Dedifferentiated amniotic fluid mesenchymal stem cell (primary cell): Measurements from ENCODE around the gene IGF1R.
A peak's percentile ranks its signal among the peaks of the same experiment; 100 is the strongest.
"Not testable (repeated sequence)": the region's sequence is repeated elsewhere in the genome, so short reads cannot be mapped to it uniquely, and the experiment has no call there.

ENCODE experiments used
- DNase-seq: peaks from one replicate; pipeline ENCODE4 v3.0.0-alpha.2; 2016; ENCODE audit errors: extremely low spot score

The IGF1R gene

DNA sequence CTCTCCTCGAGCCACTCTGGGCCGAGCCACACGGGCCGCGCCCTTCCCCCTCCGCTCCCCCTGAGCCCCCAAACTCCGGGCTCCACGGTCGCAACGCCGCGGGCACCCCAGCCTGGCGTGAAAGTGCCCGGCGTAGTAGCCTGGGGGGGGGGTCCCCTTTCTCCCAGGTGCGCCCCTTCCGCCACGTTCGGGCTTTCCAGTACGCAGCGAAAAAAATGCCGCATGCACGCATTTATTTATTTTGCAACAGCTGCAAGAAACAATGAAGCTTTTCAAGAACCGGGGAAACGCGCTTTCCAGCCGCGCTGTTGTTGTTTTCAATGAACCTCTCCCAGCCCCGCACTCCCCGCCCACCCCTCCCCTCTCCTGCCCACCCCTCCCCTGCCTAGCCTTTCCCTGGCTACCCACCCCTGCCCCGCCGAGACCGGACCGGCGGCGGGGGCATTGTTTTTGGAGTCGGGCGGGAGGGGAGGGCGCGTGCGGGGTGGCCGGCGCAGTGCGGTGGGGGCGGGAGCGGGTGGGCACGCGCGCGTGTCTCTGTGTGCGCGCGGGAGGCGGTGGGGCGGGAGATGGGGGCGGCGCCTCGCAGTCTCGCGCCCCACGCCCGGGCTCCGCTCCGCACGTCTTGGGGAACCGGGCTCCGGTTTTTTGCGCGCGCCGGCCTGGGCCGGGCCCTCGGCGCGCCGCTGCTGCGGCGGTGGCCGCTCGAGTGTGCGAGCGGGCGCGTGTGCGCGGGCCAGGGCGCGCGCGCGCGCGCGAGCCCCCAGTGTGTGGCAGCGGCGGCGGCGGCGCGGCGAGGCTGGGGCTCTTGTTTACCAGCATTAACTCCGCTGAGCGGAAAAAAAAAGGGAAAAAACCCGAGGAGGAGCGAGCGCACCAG lies at the start of gene IGF1R:
TSS of gene IGF1R (plus strand) at position 766 of the 880 bp plus-strand sequence. CDS start 1,043 bp downstream, outside the sequence.
- DNase-seq: peak; percentile 90

DNA sequence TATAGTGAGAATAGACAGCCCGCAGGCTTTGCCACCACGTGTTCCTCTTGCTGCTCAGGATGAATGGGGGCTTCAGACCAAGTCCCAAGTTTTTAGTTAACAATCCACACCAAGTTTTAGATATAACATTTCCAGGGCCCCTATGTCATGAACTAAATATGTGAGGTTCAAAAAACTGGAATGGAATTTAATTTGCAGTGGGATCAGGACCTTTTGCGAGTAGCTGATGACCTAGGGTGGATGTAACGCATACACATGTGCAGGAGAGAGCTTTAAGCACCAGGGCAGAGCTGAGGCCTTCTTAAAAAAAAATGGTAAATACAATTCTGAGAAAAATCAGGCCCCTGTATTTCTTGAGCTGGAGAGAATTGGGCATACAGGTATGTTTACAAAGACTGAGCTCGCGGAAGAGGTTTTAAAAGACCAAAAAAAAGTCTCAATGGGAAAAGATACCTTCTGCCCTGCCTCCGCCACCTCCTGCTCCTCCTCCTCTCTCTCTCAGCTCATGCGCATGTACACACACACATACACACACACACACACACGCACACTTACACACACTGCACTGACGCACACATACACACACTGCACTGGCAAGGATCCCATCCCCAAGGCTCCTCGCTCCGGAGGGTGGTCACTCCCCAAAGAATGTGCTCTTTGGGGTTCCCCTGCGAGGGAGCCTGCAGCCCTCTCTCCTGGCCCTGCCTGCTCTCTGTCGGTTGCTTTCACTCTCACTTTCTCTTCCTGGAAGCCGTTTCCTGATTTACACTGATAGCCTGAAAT lies 48.2 kb upstream of the IGF1R start:
- DNase-seq: no peak

DNA sequence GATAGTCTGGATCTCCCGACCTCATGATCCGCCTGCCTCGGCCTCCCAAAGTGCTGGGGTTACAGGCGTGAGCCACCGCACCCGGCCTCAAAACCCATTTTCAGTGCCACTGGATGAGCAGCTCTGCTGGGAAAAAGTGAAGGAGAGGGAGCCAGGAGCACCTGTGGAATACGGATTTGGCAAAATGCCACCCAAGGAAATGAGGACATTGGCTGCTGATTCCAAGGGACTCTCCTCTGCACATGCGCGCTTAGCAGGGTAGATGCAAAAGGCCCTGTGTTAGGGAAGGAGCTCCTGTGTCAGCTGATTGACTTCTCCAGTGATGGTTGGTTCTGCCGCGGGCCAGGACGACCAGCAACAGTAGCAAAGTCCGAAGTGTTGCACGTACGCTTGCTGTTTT lies 43.4 kb upstream of the IGF1R start:
- no peak for DNase-seq

DNA sequence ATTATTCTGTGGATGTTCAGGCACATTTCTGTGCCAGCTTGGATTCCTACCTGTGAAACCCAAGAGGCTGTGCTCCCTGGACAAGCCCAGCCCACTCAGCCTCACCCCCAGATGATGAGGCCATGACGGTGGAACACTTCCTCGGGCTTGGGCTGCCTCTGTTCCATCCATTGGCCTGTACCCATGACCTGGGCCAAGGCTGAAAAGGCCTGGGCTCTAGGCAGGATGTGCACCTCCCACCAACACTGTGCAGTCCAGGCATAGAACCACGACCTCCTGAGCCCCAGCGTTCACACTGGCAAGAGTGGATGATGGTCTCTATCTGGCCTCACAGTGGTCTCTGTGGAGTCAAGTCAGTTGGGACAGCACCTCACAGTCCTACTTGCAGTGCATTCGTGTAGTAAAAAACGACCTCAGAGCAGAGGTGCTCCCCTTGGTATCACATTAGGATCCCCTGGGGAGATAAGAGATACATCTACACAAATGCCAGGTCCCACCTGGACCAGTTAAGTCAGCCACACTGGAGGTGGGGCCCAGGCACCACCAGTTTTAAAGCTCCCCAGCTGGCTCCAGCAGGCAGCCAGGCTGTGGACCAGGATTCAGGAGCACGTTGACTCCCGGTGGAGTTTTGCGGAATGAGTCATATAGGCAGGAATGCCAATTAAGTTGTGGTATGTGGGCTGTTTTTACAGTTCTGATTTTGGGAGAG lies 39.0 kb upstream of the IGF1R start:
- DNase-seq: peak; percentile 38

DNA sequence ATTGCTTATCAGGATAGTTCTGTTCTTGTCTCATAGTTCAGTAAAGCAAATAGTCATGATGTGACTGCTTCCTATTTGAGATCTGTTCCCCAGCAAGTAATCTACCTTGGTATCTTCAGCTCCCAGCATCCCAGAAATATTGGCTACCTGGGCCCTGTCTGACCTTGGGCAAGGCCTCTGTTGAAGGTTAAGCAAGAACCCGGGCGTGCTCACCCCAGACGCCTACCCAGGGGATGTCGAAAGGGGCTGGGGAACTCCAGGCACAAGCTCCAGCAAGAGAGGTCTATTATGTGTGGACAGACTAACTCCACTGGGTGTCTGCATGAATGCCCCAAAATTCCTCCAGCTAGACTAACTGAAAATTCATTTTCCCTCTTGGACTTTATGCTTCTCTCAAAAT lies 37.3 kb upstream of the IGF1R start:
- DNase-seq: no peak

DNA sequence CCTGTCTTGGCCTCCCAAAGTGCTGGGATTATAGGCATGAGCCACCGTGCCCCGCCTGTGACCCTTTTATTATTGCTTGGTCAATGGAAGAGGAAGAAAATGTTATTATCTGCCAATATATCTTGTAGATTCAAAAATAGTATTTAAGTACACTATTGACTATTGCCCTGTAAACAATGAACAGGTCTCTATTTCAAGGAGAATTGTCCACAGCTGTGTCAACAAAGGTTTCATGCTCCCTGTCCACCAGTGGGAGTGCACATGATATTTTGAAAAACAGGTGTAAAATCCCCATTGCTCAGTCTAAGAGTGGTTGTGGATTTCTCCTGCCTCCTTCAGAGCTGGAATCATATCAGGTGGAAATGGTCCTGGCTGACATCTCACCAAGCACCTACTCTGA lies 36.5 kb upstream of the IGF1R start:
- no peak for DNase-seq

DNA sequence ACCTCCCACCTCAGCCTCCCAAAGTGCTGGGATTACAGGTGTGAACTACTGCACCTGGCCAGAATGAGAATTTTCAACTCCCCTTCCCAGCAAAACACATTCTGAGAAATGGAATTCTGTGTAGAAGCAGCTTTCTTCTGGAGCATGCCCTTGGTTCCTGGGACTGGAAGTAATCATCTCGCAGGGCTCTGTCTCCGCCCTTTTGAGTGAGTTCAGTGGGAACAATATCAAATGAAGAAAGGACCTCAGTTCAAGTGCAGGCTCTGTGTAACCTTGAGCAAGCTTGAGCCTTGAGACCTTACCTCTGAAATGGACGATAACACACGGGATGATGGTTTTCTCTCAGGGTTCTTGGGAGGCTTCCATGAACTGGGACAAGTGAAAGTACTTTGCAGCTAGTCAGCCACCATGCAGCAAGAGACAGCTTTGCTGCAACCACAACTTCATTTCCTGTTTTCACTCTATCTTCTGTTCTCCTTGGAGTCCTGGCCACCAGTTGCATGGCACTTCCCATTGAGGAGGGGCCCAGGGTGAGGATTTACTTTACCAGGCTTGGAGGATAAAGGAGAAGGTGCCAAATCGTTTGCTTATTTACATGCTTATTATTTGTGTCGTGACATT lies 35.7 kb upstream of the IGF1R start:
- no peak for DNase-seq

DNA sequence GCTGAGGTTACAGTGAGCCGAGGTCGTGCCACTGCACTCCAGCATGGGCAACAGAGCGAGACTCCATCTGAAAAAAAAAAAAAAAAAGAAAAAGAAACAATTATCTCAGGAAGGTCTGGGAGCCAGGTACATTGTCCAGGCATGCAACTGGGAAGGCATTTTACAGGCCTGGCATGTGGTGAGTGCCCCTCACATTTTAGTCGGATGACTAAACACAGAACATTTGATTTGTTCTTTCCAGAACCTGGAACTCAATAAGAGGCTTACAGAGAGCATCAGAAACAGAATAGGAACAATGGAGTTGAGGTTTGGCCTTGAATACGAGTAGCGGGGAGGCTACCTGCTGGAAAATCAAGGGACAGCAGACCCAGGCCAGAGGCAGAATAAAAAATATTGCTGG lies 33.7 kb upstream of the IGF1R start:
- DNase-seq: no peak

DNA sequence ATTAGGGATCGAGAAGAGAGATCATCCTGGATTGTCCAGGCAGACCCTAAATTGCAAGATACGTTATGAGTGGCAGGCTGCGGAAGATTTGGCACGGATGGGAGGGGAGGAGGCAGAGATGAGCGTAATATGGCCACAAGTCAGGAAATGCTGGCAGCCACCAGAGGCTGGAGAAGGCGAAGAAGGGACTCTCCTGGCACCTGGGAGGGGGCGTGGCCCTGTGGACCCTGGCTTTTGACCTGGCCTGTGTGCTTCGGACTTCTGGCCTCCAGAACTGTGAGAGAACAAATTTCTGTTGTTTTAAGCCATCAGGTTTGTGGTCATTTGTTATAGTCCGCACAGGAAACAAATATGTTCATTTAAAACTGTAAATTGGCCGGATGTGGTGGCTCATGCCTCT lies 31.9 kb upstream of the IGF1R start:
- DNase-seq: no peak

DNA sequence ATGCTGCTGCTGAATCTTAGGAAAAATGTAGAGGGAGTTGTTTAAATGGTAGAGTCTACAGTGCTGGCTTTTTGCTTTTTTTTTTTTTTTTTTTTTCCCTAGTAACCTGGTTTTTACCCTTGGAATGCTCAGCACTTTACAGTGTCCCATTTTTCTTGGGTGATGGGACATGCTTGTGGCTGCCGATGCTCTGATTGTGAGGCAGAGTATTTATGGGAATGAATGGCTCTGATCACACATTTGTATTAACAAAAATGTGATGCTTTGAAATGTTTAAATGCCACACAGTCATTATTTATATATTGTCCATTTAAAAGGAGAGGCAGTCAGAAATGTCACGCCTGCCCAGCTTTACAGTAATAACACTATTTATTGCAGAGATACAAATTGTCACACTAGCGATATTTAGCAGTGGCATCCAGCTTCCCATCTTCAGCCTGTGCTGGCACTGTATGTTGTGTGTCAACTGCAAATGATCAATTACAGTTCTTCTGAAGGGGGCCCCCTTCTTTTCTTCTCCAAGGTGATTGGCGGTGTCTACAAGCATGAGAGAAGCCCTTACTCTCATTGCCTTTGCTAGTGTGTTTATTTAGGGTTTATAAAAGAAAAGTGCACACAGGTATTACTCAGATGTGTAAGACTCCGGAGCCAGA lies 30.9 kb upstream of the IGF1R start:
- DNase-seq: no peak

DNA sequence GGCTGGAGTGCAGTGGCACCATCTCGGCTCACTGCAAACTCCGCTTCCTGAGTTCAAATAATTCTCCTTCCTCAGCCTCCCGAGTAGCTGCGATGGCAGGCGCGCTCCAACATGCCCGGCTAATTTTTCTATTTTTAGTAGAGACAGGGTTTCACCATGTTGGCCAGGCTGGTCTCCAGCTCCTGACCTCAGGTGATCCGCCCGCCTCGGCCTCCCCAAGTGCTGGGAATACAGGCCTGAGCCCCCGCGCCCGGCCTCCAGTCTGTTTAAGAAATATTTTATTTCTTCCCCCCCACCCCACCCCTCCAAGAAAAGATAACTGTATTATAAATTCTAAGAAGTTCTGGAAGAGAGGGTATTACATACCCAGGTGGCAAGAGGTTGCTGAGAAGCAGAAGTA lies 29.8 kb upstream of the IGF1R start:
- DNase-seq: not testable (repeated sequence)

DNA sequence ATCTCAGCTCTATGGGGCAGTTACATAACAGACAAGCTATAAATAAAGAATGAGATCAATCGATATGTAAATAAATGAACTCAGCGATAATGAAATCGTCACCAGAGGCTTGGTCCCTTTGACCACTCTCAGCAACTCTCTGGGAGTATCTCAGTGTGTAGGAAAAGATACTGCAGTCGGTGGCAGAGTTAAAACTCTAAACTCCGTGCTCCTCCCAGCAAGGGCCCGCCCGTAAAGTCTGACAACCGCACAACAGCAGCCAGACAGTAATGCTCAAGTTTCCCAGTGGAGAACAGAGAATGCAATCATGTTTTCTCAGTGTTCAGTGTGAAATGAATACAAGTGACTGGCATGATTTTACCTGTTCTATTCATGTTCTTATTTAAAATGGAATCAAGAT lies 28.3 kb upstream of the IGF1R start:
- no peak for DNase-seq

DNA sequence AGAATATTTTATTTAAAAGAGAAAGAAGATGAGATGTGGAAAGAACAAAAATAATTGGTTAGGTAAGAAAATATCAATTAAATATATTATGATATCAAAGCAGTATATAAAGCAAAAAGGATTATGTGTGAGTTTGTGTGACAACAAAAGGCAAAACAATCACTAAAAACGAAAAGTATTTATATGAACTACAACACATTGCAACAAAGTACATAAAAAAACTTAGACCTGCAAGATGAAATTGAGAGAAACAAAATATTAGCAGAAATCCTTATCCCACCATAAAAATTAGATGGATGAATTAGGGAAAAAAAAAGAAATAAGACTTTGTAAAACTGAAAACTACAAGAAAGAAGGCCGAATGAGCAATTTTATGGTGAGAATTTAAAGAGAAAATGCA lies 27.3 kb upstream of the IGF1R start:
- DNase-seq: no peak

DNA sequence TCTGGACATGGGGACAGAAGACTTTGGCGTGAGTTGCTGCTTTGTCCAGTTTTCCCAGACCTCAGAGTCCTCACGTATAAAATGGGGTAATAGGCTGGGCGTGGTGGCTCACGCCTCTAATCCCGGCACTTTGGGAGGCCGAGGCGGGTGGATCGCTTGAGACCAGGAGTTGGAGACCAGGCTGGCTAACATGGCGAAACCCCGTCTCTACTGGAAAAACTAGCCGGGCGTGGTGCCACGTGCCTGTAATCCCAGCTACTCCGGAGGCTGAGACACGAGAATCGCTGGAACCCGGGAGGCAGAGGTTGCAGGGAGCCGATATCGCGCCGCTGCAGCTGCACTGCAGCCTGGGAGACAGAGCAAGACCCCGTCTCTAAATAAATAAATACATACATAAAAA lies 22.7 kb upstream of the IGF1R start:
- DNase-seq: no peak

DNA sequence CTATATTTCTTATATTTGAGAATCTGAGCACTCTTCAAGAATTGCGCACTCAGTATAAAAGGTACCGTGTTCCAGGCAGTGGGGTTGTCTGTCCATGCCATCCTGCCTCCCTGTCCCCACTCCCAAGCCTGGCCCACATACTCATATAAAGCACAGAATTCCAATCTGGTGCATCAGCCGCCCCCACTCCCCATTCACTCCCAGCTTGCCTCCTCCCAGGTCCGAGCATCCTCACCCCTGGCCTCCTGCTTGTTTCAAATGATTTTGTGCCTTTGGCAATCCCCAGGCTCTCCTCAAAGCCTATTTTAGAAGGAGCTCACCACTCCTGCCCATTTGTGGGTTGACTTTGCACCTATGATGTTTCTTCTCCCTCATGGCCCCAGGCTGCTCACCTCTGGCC lies 22.2 kb upstream of the IGF1R start:
- DNase-seq: no peak

DNA sequence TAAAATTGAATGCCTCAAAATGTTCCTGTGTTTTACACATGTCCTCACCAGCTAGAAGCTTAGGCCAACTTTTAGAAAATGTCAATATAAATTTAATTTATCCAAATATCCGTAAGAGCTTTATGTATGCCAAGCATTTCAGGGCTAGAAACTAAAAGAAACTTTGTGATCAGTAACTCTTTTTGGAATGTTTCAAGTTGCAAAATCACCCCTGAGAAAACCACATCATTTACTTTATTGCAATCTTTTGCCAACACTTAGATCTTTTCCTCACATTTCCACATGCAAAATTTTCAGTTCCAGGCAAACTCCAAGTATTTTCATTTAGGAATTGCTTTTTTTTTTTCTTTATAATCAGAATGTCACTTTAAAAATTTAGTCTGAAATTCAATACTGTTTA lies 20.1 kb upstream of the IGF1R start:
- DNase-seq: no peak

DNA sequence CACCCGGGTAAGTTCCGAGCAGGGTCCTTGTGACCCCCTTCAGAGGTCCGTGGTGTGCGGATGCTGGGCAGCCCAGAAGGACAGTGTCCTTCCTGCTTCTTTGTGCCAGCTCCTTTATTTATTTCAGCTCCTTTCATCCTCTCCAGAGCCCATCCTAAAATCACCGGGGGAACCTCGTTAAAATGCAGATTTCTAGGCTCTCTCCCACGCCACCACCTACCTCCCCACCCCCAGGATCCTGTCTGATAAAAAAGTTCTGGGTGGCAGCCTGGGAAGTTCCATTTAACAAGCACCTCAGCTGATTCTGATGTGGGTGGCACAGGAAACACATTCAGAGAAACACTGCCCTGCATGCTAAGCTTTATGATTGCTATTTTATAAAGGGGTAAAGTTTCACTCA lies 12.5 kb upstream of the IGF1R start:
- no peak for DNase-seq

DNA sequence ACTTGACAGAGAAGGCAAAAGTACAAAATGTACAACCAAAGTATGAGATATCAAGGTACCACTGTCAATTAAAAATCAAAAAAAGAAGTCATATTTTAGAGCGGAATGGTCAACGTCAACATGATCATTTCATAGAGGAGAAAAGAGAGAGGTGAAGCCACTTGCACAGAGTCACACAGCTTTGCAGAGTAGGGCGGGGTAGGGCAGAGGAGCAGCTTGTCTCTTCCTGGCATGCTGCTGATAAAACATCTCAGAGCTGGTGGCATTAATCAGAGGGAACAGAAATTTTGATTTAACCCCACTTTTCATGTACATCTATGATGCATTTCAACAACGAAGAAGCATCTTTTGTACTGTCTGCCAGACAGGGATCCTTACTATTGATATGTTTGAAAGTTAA lies 5.2 kb upstream of the IGF1R start:
- no peak for DNase-seq

DNA sequence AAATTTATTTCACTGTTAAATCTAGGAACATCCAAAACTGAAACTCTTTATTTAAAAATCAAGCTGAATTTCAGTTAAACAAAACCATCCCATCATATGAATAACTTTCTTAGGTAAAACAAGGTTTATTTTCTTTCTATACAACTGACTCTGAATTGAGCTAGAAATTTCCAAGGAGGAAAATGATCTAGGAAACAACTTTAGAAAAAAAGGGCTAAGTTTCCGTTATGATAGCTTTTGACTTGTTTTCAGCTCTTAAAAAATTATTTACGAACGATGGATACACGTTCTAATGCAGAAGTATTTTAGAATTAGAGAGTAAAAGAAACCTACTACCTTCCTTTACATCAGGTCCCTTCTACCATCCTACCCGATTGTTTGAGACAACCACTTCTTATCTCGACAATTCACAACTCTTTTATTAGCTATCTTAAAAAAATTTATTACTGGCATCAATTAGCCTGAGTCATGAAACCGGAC lies 1.8 kb upstream of the IGF1R start:
- DNase-seq: no peak

DNA sequence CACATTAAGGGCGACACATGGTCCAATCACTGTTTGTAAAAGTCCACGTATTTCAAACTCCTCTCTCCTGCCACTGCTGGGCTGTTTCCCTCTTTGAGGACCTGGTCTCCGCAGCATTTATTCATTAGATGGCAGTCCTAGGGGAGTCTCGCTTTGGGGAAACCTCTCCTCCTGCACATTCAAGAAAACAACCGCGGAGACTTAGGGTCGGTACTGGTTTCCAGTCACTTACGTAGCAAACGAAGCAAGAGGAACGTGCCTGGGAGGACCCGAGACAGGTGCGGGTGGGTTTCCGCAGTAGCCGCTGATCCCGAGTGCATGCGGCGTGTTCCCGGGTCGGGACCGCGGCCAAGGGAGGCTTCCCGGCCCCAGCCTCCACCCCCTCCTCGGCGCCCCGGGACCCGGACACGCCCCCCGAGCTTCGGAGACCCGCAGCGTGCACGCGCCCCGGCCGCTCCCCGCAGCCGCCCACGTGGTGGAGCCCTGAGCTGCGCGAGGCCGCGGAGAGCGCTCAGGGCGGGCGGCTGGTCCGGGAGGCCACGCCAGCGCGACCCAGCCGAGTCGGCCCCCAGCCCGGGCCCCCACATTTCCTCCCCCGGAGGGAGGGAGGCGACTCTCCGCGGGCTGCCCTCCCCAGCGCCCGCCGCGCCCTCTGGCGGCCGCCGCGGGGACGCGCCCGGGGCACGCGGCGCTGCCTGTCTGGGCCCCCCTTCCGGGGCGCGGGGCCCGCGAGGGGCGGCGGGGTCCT lies 1.1 kb upstream of the IGF1R start:
- DNase-seq: peak; percentile 42
